Kidney (tissue), 14 donors: ENCODE measurements around the gene MVD. TPM values are rescaled to one million over a fixed set of nuclear protein-coding genes. Genes with fewer than 3 reads are reported as not detected.

Source experiments
- DNase-seq, 5 donors: peaks; one replicate each; pipeline ENCODE4 v3.0.0-alpha.2; 2013 to 2020
- FAIRE-seq: peaks from 2 replicates; lab custom pipeline; 2012; peaks lifted over from hg19 to GRCh38; lab: Jason Lieb, UNC
- H3K27ac ChIP-seq, 2 donors: one replicate each; pipeline ENCODE4 v1.7.0; 2013; ENCODE audit warnings: low read depth in 2 of 2, low read length in 2 of 2, inconsistent platforms in 1 of 2
- H3K27me3 ChIP-seq: one replicate; pipeline ENCODE4 v1.7.1; 2013; ENCODE audit warnings: low read length, inconsistent platforms; ENCODE audit not compliant: control insufficient read depth, insufficient read depth
- H3K36me3 ChIP-seq, 3 donors: one replicate each; pipeline versions ENCODE4 v1.7.0 to v1.7.1; 2013; ENCODE audit warnings: low read length in 3 of 3, control low read depth in 1 of 3, inconsistent platforms in 1 of 3; ENCODE audit not compliant: insufficient read depth in 3 of 3, control insufficient read depth in 2 of 3
- H3K4me1 ChIP-seq, 3 donors: one replicate each; pipeline versions ENCODE4 v1.7.0 to v1.7.1; 2013; ENCODE audit warnings: low read length in 3 of 3, inconsistent platforms in 1 of 3, low read depth in 1 of 3; ENCODE audit not compliant: control insufficient read depth in 2 of 3, insufficient read depth in 2 of 3
- H3K4me3 ChIP-seq, 3 donors: one replicate each; pipeline versions ENCODE4 v1.7.0 to v1.8.1; 2013; ENCODE audit warnings: low read length in 3 of 3, control low read depth in 1 of 3, inconsistent platforms in 1 of 3
- H3K9ac ChIP-seq, 3 donors: one replicate each; pipeline versions ENCODE4 v1.7.0 to v1.7.1; 2013; ENCODE audit warnings: low read length in 3 of 3, control low read depth in 1 of 3, inconsistent platforms in 1 of 3
- H3K9me3 ChIP-seq, 3 donors: one replicate each; pipeline versions ENCODE4 v1.7.0 to v1.7.1; 2013; ENCODE audit warnings: low read length in 3 of 3, control low read depth in 1 of 3, inconsistent platforms in 1 of 3; ENCODE audit not compliant: control insufficient read depth in 2 of 3, insufficient read depth in 1 of 3
- intact Hi-C: fragments of 100-400 bp; cut with DNase I; formaldehyde crosslinking; loops from one replicate; pipeline ENCODE4 v1.11.1; 2022
- polyA plus RNA-seq: library from polyadenylated mRNA; stranded (reverse); fragments of 350-450 nt; fragmentation: Illumina TruSeq; extraction: RNeasy Lipid Tissue Mini Kit (QIAGEN cat#74804); gene quantifications from one replicate; pipeline ENCODE4 v1.2.3, GENCODE V29; 2014; ENCODE audit warnings: low read depth, low replicate concordance; ENCODE audit not compliant: insufficient read depth
- total RNA-seq: library from RNA; stranded (reverse); fragmentation: NEBNext Ultra II Directional; extraction: Animal tissue kit (Norgen Biotek cat#: 25700); gene quantifications from one replicate; pipeline ENCODE4 v1.2.1, GENCODE V29; 2021
- TF ChIP-seq, protein P1 (sequence below): IDR thresholded peaks from 3 replicates; pipeline ENCODE4 v1.5.1; 2012; ENCODE audit warnings: mild to moderate bottlenecking, moderate library complexity, borderline replicate concordance; ENCODE audit not compliant: insufficient read depth; ENCODE audit errors: extremely low read depth
- donor health status: control.
- donor health status: control.
- donor health status: control.
- donor health status: control.
- donor health status: control.
- donor health status: DM: yes; HTN: yes; CAD: no.
- donor health status: Normal renal cell carcinoma (clear cell type).

Gene MVD
- total and polyA plus RNA-seq, 2 donors from 2014 or later: 35.4 to 48.9 TPM

DNA sequence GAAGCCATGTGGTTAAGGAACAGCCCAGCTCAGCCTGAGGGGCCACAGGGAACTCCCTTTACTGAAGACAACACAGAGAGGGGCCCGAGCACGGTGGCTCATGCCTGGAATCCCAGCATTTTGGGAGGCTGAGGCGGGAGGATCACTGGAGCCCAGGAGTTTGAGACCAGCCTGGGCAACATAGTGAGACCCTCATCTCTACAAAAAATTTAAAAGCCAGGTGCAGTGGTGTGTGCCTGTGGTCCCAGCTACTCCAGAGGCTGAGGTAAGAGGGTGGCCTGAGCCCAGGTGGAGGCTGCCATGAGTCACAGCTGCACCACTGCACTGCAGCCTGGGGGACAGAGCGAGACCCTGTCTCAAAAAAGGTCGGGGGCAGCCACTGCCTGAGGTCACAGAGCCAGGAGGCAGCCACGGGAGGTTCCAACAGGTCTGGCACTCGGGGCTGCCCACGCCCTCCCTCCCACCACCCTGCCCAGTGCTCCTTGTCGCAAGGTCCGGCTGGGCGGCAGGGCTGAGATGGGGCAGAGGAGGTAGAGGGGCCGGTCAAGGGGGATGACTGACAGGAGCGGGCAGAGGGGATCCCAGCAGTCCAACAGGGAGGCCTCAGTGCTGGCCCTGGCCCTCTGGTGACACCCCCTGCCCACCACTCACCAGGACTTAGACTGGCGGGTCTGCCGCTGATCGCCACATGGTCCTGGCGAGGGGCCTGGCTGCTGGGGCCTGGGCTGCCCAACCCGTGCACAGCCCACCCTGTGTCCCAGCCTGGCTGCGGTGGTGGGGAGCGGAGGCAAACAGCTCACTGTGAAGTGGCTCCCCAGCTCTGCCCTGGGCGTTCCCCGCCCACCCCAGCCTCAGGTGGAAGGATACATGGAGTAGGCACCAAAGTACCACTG is 15.5 kb downstream of the MVD start:
- intact Hi-C loops: no loop called here
- Histone ChIP-seq H3K9ac (no peak overlapping the region), H3K4me3 (no peak overlapping the region), H3K4me1 (peaks cover 0 to 12% (median 3%) of the 10 kb centered on the region in 3 donors), H3K9me3 (no peaks in the 10 kb centered on the region), H3K27ac (no peak overlapping the region), H3K27me3 (no peaks in the 10 kb centered on the region), H3K36me3 (no peaks in the 10 kb centered on the region)
- DNase-seq (peak in 1 of 5 donors; percentile 44), FAIRE-seq (no peak)
- TF ChIP-seq, protein P1, sequence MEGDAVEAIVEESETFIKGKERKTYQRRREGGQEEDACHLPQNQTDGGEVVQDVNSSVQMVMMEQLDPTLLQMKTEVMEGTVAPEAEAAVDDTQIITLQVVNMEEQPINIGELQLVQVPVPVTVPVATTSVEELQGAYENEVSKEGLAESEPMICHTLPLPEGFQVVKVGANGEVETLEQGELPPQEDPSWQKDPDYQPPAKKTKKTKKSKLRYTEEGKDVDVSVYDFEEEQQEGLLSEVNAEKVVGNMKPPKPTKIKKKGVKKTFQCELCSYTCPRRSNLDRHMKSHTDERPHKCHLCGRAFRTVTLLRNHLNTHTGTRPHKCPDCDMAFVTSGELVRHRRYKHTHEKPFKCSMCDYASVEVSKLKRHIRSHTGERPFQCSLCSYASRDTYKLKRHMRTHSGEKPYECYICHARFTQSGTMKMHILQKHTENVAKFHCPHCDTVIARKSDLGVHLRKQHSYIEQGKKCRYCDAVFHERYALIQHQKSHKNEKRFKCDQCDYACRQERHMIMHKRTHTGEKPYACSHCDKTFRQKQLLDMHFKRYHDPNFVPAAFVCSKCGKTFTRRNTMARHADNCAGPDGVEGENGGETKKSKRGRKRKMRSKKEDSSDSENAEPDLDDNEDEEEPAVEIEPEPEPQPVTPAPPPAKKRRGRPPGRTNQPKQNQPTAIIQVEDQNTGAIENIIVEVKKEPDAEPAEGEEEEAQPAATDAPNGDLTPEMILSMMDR: no peak

DNA sequence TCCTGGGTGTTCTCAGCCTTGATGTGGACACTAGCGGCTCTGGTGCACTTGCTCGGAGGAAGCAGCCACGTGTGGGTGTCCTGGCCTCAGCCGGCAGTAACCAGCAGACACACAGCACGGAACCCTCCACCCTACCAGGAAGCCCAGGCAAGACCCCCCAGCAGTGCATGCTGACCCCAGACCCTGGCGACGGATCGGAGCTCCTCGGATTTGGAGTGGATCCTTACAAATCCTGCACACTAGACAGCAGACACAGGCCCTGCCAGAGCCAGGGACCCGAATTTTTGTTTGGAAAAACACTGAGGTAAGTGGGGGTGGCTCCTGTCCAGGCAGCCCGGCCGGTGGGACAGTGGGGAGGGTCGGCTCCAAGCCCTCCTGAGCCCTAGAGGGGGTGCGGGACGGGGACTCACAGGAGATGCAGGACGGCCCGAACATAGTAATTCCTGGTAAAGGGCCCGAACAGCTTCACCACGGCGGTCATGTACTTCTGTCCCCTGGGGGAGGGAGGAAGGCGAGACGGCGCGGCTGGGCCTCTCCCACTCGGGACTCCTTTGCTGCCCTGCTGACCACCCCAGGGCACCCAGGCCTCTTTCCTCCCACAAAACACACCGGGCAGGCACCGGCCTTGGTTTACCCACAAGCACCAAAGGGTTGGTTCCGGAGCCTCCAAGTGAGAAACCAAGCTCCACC is 16.4 kb downstream of the MVD start:
- H3K36me3 ChIP-seq: no peaks in the 10 kb centered on the region
- no peak overlapping the region for H3K9ac ChIP-seq
- no peaks in the 10 kb centered on the region for H3K27me3 ChIP-seq
- intact Hi-C loops: no loop called here
- TF ChIP-seq, protein P1: no peak
- FAIRE-seq: no peak
- no peak for DNase-seq
- H3K4me1 ChIP-seq: peaks cover 0 to 12% (median 3%) of the 10 kb centered on the region in 3 donors
- H3K9me3 ChIP-seq: no peaks in the 10 kb centered on the region
- H3K4me3 ChIP-seq: no peak overlapping the region
- H3K27ac ChIP-seq: no peak overlapping the region

DNA sequence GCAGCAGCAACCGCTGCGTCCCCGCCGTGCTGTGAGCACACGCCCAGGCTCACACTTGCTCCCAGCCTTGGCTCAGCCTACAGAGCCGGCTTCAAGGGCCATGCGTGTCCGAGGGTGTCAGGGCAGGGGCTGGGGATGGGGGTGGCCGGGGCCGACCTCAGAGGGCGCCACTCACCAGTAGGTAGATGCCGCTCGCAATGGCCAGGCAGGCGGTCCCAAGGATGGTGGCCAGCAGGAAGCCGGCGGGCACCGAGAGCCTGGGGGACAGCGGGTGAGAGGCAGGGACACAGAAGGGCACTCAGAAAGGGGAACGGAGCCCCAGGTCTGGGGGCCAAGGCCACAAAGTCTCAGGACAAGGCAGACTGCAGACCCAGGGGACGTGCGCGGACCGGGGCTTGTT is 16.9 kb downstream of the MVD start:
- no peak for FAIRE-seq
- DNase-seq: no peak
- no peaks in the 10 kb centered on the region for H3K9me3 ChIP-seq
- no peak overlapping the region for H3K9ac ChIP-seq
- peaks cover 0 to 8% (median 3%) of the 10 kb centered on the region in 3 donors for H3K4me1 ChIP-seq
- no peaks in the 10 kb centered on the region for H3K27me3 ChIP-seq
- H3K36me3 ChIP-seq: no peaks in the 10 kb centered on the region
- no peak overlapping the region for H3K27ac ChIP-seq
- H3K4me3 ChIP-seq: no peak overlapping the region
- TF ChIP-seq, protein P1: no peak
- intact Hi-C loops: no loop called here
